Measurements from ENCODE around the gene FCN2.

Gene FCN2

DNA sequence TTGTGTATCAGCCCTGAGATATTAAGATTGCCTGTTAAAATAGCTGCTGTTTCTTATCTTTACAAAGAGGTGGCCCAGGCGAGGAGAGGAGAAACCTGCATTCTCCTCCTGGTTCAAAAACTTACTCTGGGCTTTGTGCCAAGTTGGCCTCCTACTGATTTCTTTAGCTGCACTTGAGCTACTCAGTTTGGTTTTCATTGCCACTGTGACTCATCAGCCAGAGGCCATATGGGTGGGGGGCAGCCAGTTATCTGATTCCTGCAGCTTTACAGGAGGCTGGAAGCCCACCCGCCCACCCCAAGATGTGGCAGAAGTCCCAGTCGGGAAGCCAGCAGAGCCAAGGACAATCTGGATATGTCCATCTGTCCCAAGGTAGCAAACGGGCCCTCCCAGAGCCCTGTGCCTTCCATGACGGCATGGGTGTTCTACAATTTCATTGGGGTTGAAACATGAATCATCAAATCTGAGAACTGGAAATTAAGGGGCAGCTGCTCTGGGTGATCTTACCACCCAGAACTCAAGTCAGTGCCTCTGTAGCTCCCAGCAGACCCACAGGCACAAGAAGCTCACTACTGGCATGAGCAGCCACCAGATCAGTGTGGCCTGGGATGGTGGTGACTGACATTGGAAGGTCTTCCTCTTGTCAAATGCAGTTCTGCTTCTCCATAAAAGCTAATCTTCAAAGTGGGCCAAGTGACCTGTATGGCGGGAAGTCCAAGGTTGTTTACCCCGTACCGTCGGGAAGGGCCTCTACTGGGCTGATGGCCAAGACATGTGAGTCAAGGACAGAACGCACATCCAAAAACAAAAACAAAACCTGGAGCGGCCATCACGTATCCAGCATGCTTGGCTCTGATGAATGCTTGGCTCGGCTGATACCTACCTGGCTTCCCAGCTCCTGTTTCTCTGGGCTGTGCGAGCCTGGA lies 15.6 kb downstream of the FCN2 start (continued):
- TF ChIP-seq ZNF433 (tag by site-specific recombination; IDR thresholded peaks at IDR 0.05; ENCODE audit: low read depth) = no peak
- TF ChIP-seq ZNF610 (tag by site-specific recombination; IDR thresholded peaks at IDR 0.05; ENCODE audit: borderline replicate concordance) = no peak
- TF ChIP-seq ZNF426 (tag by site-specific recombination; IDR thresholded peaks at IDR 0.05) = no peak
- TF ChIP-seq ZNF623 (tag by site-specific recombination; IDR thresholded peaks at IDR 0.05) = no peak
- TF ChIP-seq, protein P1, sequence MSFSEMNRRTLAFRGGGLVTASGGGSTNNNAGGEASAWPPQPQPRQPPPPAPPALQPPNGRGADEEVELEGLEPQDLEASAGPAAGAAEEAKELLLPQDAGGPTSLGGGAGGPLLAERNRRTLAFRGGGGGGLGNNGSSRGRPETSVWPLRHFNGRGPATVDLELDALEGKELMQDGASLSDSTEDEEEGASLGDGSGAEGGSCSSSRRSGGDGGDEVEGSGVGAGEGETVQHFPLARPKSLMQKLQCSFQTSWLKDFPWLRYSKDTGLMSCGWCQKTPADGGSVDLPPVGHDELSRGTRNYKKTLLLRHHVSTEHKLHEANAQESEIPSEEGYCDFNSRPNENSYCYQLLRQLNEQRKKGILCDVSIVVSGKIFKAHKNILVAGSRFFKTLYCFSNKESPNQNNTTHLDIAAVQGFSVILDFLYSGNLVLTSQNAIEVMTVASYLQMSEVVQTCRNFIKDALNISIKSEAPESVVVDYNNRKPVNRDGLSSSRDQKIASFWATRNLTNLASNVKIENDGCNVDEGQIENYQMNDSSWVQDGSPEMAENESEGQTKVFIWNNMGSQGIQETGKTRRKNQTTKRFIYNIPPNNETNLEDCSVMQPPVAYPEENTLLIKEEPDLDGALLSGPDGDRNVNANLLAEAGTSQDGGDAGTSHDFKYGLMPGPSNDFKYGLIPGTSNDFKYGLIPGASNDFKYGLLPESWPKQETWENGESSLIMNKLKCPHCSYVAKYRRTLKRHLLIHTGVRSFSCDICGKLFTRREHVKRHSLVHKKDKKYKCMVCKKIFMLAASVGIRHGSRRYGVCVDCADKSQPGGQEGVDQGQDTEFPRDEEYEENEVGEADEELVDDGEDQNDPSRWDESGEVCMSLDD (tag by site-specific recombination; IDR thresholded peaks at IDR 0.05) = peak; percentile 40
- no peak for TF ChIP-seq ZNF37A (tag by site-specific recombination; IDR thresholded peaks at IDR 0.05)
- no peak for TF ChIP-seq ZNF768 (tag by site-specific recombination; IDR thresholded peaks at IDR 0.05)
- TF ChIP-seq ZBTB1 (tag by site-specific recombination; IDR thresholded peaks at IDR 0.05) = no peak
- TF ChIP-seq ZFP69B (tag by site-specific recombination; IDR thresholded peaks at IDR 0.05) = peak; percentile 85
- TF ChIP-seq GLI4 (tag by site-specific recombination; IDR thresholded peaks at IDR 0.05) = no peak; the same call in 1 of the 2 replicates
- 0 out of 2 replicates have a peak, but pooled peaks have one; percentile 46 for TF ChIP-seq ZFP37 (tag by site-specific recombination; IDR thresholded peaks at IDR 0.05)
- TF ChIP-seq SP7 (tag by site-specific recombination; IDR thresholded peaks at IDR 0.05) = peak; percentile 88
- no peak for TF ChIP-seq ZNF280C (tag by site-specific recombination; IDR thresholded peaks at IDR 0.05)
- TF ChIP-seq ZNF830 (tag by site-specific recombination; IDR thresholded peaks at IDR 0.05; ENCODE audit: low read depth) = no peak
- TF ChIP-seq ZNF639 (tag by site-specific recombination; IDR thresholded peaks at IDR 0.05) = peak; percentile 59; the same call in 1 of the 2 replicates
- TF ChIP-seq ZBTB48 (tag by site-specific recombination; IDR thresholded peaks at IDR 0.05) = peak; percentile 56; the same call in 1 of the 2 replicates
- no peak for TF ChIP-seq ZNF654 (tag by site-specific recombination; IDR thresholded peaks at IDR 0.05; ENCODE audit: low read depth)
- TF ChIP-seq ZNF266 (tag by site-specific recombination; IDR thresholded peaks at IDR 0.05; ENCODE audit: low read depth) = no peak
- no peak for TF ChIP-seq ZBTB6 (tag by site-specific recombination; IDR thresholded peaks at IDR 0.05)
- no peak for TF ChIP-seq ZNF624 (tag by site-specific recombination; IDR thresholded peaks at IDR 0.05)
- TF ChIP-seq, protein P2, sequence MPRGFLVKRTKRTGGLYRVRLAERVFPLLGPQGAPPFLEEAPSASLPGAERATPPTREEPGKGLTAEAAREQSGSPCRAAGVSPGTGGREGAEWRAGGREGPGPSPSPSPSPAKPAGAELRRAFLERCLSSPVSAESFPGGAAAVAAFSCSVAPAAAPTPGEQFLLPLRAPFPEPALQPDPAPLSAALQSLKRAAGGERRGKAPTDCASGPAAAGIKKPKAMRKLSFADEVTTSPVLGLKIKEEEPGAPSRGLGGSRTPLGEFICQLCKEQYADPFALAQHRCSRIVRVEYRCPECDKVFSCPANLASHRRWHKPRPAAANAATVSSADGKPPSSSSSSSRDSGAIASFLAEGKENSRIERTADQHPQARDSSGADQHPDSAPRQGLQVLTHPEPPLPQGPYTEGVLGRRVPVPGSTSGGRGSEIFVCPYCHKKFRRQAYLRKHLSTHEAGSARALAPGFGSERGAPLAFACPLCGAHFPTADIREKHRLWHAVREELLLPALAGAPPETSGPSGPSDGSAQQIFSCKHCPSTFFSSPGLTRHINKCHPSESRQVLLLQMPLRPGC (tag by site-specific recombination; IDR thresholded peaks at IDR 0.05) = peak; percentile 57; the same call in 1 of the 2 replicates
- TF ChIP-seq ZEB2 (tag by site-specific recombination; IDR thresholded peaks at IDR 0.05) = peak; percentile 60
- peak; percentile 50; the same call in 1 of the 2 replicates for TF ChIP-seq ZNF398 (tag by site-specific recombination; IDR thresholded peaks at IDR 0.05)
- TF ChIP-seq ZNF114 (tag by site-specific recombination; IDR thresholded peaks at IDR 0.05) = no peak
- TF ChIP-seq ZNF777 (tag by site-specific recombination; IDR thresholded peaks at IDR 0.05; ENCODE audit: borderline replicate concordance) = no peak
- TF ChIP-seq ZNF138 (tag by site-specific recombination; IDR thresholded peaks at IDR 0.05; ENCODE audit: borderline replicate concordance) = no peak
- no peak for TF ChIP-seq MEIS1 (CRISPR knock-in tag; IDR thresholded peaks at IDR 0.05; ENCODE audit: borderline replicate concordance)
- TF ChIP-seq ZBTB20 (tag by site-specific recombination; IDR thresholded peaks at IDR 0.05) = peak; percentile 82; the same call in 1 of the 2 replicates

Measured in HEK293 (cell line).